Measurements from ENCODE around the gene EXOC2.
A peak's percentile ranks its signal among the peaks of the same experiment; 100 is the strongest.

Gene EXOC2

DNA sequence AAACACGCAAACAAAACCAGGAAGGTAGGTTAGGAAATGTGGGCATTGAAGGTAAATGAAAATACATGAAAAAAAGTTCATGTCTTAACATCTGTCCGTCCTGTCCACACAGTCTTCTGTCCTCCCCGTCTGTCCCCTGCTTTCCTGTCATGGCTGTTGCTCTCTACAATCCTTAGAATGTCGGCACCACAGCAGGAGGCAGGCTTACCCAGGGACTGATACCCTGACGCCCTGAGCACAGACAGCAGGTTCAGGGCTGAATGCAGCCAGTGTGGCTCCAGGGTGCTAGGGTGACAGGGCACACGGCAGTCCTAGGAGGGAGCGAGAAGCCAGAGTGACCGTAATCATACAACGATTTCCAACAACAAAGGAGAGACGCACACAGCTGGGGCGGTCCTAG, 177.7 kb downstream of the EXOC2 start:
- TF ChIP-seq, protein P1, sequence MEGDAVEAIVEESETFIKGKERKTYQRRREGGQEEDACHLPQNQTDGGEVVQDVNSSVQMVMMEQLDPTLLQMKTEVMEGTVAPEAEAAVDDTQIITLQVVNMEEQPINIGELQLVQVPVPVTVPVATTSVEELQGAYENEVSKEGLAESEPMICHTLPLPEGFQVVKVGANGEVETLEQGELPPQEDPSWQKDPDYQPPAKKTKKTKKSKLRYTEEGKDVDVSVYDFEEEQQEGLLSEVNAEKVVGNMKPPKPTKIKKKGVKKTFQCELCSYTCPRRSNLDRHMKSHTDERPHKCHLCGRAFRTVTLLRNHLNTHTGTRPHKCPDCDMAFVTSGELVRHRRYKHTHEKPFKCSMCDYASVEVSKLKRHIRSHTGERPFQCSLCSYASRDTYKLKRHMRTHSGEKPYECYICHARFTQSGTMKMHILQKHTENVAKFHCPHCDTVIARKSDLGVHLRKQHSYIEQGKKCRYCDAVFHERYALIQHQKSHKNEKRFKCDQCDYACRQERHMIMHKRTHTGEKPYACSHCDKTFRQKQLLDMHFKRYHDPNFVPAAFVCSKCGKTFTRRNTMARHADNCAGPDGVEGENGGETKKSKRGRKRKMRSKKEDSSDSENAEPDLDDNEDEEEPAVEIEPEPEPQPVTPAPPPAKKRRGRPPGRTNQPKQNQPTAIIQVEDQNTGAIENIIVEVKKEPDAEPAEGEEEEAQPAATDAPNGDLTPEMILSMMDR (conservative IDR thresholded peaks at IDR 0.05; ENCODE audit: control insufficient read depth, insufficient read depth, low read depth, low read length): no peak
- no peak overlapping the region for H3K4me3 ChIP-seq (ENCODE audit: control insufficient read depth, low read depth, low read length)
- no peak for DNase-seq (ENCODE audit: low read depth)

DNA sequence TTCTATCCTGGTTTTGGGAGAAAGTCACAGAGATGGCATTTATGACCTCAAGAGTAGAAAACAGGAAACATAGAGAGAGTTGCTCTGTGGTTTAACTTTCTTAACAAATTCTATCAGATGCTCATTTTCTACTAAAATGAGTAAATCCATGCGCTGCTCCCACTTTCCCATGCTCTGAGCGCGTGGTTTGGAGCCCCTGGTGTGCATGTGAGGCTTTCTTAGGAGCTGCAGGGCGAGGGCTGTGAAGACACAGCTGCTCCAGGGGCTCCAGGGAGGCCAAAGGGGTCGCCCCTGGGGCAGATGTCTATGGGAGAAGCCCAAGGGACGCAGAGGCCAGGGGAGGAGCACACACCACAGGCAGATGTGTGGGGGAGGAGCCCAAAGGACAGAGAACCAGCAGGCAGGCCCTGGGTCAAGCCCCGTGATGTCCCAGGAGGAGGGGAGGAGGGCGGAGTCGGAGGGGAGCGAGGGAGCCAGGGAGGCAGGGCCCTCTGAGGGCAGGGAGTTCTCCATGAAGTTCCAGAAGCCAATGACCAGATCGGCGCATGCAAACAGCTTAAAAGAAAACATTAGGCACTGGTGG, 178.5 kb downstream of the EXOC2 start:
- TF ChIP-seq, protein P1 (conservative IDR thresholded peaks at IDR 0.05; ENCODE audit: control insufficient read depth, insufficient read depth, low read depth, low read length): no peak
- no peak overlapping the region for H3K4me3 ChIP-seq (ENCODE audit: control insufficient read depth, low read depth, low read length)
- no peak for DNase-seq (ENCODE audit: low read depth)

DNA sequence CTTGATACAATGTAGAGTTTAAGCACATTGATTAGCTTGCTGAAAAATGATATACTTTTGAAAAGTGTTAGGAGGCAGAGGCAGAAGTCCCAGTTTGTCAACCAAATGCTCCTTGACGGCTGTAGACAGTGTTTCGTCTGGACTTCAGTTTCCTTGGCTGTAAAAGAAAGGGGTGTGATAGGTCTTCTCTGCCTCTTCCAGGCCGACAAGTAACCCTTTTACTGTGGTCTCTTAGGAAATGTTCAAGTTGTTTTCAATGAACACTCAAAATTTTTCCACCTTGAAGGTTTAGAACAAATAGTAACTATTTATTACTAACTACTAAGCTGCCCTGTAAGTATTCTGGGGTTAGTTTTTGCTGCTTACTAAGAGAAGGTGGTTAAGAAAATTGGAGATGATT, 179.0 kb downstream of the EXOC2 start:
- TF ChIP-seq, protein P1 (conservative IDR thresholded peaks at IDR 0.05; ENCODE audit: control insufficient read depth, insufficient read depth, low read depth, low read length): no peak
- no peak for DNase-seq (ENCODE audit: low read depth)
- no peak overlapping the region for H3K4me3 ChIP-seq (ENCODE audit: control insufficient read depth, low read depth, low read length)

DNA sequence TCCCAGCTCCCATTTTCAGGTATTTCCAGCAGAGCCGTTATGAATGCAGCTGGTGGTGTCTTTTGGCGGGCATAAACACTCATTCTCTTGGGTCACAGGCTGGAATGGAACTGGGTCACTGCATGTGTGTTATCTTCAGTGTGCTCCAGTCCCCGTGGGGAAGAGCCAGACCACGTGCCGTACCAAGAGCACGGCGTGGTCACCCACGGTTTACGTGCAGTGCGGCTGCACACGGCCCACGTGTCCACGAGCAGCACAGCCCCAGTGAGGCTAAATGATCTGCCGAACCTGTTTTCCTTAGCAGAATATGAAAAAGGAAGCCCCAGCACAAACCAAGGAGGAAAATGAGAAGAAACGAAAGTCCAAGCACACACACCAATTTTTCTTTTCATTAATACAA, 179.9 kb downstream of the EXOC2 start:
- no peak overlapping the region for H3K4me3 ChIP-seq (ENCODE audit: control insufficient read depth, low read depth, low read length)
- DNase-seq (ENCODE audit: low read depth): no peak
- TF ChIP-seq, protein P1 (conservative IDR thresholded peaks at IDR 0.05; ENCODE audit: control insufficient read depth, insufficient read depth, low read depth, low read length): no peak

DNA sequence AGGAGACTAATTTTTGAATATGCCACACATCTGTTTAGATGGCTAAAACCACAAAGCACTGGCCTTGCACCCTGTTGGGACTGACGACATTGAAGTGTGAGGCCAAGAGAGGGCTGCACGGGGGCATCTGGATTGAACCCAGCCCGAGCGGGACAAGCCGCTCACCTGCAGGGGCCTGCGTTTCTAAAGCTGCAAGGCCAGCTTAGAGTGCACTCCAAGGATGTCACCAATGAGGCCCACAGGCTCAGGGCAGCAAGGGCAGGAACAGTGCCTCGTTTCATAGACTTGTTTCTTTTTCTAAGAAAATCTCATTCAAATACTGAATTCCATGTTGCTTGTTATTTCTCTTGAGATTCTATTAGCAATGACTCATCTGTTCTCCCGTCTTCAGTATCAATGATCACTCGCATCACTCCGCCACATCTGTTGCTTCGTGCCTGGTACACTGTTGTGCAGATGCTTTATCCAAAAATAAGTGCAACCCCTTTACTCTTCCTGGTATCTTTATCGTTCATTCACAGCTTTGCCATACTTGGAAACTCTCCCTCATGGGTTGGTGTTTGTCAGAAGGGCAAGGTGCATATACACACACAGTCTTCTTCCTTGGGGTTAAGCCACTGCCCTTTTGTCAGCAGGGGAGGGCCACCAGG, 181.3 kb downstream of the EXOC2 start:
- H3K4me3 ChIP-seq (ENCODE audit: control insufficient read depth, low read depth, low read length): no peak overlapping the region

DNA sequence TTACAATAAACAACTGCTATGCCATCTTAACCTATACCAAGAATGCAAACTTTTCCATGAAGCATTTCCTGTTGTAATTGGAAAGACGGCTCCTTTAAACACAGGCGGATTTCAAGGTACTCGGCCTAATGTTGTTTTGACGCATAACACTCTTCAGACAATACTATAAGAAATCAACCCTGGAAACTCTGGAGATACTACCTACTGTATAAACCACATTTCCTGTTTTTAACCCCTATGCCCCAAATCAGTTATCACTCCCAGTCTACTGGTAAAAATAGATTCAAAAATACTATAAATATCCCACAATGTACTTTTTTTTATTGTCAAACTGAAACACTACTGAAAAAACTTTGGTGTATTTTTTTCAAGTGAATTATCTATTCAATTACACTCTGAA, 183.3 kb downstream of the EXOC2 start:
- DNase-seq (ENCODE audit: low read depth): no peak
- TF ChIP-seq, protein P1 (conservative IDR thresholded peaks at IDR 0.05; ENCODE audit: control insufficient read depth, insufficient read depth, low read depth, low read length): no peak
- no peak overlapping the region for H3K4me3 ChIP-seq (ENCODE audit: control insufficient read depth, low read depth, low read length)

More for the DNA sequence above, 181.3 kb downstream of the EXOC2 start:
- peak; percentile 5 for DNase-seq (ENCODE audit: low read depth)
- TF ChIP-seq, protein P1 (conservative IDR thresholded peaks at IDR 0.05; ENCODE audit: control insufficient read depth, insufficient read depth, low read depth, low read length): no peak
